ENCODE results near the gene HRG.

Gene HRG

GRCh38 chr3:186724911-186725310 is 59.1 kb downstream of the HRG start:
- no peak for TF ChIP-seq CTCF (IDR thresholded peaks at IDR 0.05; ENCODE audit: control extremely low read depth, extremely low read depth, low read depth, missing control alignments)
- DNase-seq (ENCODE audit: extremely low spot score), result no peak
- CTCF ChIA-PET, result no interaction called here
- POLR2A ChIA-PET, result no interaction called here

Data from GM10248 (cell line).